NOMO-1 treated with dmso at 0.1 percent for 144 hours (cell line): ENCODE data around the gene GINS2.
A peak's percentile ranks its signal among the peaks of the same experiment; 100 is the strongest.

Source experiments
- DNase-seq: peaks from one replicate; lab custom pipeline; 2025; ENCODE audit not compliant: unreplicated experiment; lab: John Stamatoyannopoulos, UW

Gene GINS2

DNA sequence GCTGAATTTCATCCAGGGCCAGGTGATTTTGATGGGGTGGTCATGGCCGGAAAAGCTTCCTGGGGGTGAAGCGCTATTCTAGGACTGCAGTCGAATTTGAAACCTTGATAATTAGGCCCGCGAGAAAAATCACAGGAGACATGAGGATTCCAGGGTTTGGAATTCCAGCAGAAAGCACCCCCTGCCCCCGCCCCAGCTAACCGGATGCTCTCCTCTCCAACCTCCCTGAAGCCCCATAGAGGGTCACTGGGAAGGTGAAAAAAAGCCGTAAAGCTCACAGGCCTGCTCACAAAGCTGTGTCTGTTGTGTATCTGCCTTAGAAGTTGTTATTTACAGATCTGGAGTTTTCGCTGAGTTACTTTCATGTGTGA is 1.2 kb upstream of the GINS2 start:
- DNase-seq: no peak

- DNase-seq: no peak
These were observed 663 bp upstream of the GINS2 start for GRCh38 chr16:85689285-85689949.

DNA sequence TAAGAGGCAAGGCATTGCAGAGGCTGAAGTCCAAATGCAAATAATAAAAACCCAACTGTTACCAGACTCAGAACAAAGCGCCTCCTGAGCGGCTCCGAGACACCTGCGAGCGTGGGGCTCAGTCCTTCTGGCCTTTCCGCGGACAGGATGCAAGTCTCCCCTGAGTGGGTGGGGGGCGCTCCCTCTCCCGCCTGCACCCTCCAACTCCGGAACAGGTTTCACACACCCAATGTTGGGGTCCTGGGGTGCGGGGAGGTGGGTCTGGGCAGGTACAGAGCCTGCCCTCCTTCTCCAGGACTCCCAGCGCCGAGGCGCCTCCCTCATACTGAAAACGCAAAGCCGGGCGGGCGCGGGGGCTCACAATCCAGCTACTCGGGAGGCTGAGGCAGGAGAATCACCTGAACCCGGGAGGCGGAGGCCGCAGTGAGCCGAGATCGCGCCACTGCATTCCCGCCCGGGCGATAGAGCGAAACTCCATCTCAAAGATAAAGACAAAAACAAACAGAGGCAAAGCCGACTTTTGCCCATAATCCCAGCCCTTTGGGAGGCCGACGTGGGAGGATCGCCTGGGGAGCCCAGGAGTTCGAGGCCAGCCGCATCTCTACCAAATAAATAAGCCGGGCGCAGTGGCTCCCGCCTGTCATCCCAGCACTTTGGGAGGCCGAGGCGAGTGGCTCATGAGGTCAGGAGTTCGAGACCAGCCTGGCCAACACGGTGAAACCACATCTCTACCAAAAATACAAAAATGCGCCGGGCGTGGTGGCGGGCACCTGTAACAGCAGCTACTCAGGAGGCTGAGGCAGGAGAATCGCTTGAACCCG is 893 bp downstream of the GINS2 start:
- DNase-seq: no peak

- no peak for DNase-seq
These were observed 1.7 kb downstream of the GINS2 start for GRCh38 chr16:85686912-85687591.

GRCh38 chr16:85685251-85685650 is 3.5 kb downstream of the GINS2 start:
- no peak for DNase-seq

- DNase-seq: no peak
These were observed 5.4 kb downstream of the GINS2 start for GRCh38 chr16:85683363-85683762.

DNA sequence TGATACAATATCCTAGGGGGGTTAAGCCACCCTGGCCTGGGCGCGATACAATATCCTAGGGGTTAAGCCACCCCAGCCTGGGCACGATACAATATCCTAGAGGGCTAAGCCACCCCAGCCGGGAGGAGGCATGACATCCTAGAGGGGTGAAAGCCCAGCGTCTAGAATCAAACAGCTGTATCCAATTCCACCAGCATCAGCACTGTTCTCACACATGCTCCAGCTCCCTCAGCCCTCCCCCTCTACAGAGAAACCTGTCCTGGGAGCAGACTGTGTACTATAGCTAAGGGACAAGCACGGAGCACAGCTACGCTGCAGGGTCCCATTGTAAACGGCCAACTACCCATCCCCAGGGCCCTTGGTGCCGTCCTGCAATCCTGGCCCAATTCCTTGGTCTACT is 6.2 kb downstream of the GINS2 start:
- DNase-seq: no peak

GRCh38 chr16:85681255-85681654 is 7.5 kb downstream of the GINS2 start:
- DNase-seq: no peak

DNA sequence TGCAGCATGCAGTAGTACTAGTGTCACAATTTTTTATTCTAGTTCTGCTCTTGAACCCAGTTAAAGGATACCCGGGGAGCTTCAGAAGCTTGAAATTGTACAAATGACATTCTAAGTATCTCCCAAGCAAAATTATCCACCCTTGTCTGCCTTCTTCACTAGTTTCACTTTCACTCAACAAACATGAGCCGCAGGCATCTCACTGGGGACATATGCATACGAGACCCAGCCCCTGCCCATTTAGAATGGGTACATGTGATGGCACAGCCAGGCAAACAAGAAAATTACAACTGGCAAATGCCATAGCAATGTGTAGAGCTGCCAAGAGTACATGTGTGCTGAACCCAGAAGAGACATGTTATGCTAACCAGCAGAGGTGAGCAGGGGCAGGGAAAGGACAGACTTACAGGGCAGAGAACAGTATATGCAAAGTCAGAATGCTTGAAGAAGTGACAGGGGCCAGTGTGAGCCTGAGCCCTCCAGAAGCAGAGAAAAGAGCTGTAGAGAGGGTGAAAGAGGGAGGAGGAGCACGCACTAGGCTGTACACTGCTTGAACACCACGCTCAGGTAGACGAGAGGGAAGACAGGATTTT is 8.3 kb downstream of the GINS2 start:
- DNase-seq: no peak

GRCh38 chr16:85679870-85680269 is 8.9 kb downstream of the GINS2 start:
- no peak for DNase-seq

DNA sequence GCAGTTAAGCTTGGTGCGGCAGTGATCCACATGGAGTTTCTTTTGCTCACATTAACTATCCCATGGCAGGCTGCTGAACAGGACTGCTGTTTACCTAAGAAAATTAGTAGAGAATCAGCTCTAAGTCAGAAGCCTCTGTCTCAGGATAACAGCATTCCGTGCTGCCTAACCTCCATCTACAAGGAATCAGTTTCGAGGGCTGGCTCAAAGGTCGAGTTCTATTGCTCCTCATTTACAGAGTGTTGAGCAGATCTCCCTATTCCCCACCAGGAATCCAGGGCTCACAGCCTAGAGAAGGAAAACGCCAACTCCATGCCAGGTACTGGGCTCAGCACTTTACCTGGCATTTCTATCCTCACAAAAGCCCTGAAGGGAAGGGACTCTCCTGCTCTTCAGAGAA is 9.9 kb downstream of the GINS2 start:
- no peak for DNase-seq

GRCh38 chr16:85678016-85678415 is 10.7 kb downstream of the GINS2 start:
- no peak for DNase-seq

DNA sequence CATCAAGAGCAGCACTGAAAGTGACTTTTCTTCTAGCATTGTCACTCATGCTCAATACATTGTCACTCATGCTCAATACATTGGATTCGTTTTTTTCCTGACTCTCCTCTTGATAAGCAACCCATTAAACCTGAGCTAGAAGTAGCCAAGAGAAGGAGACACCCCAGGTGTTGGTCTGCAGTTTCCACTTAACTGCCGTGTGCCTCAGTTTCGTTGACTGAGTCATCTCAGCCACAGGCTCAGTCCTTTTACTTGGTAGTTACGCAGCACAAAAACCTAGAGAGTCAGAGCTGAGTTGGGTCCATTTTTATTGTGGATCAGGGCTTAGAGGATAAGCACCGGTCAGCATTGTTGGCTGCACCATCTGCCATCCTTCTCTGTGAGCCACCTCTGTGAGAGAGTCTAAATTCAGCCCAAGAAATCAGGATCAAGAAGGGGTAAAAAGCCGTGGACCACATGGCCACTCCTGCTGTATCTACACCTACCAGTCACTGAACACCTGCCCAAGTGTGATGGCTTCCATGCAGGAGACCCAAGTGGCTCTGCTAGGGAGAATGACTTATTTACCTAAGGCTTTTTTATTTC is 11.3 kb downstream of the GINS2 start:
- DNase-seq: no peak

- no peak for DNase-seq
These were observed 12.3 kb downstream of the GINS2 start for GRCh38 chr16:85676466-85676865.

DNA sequence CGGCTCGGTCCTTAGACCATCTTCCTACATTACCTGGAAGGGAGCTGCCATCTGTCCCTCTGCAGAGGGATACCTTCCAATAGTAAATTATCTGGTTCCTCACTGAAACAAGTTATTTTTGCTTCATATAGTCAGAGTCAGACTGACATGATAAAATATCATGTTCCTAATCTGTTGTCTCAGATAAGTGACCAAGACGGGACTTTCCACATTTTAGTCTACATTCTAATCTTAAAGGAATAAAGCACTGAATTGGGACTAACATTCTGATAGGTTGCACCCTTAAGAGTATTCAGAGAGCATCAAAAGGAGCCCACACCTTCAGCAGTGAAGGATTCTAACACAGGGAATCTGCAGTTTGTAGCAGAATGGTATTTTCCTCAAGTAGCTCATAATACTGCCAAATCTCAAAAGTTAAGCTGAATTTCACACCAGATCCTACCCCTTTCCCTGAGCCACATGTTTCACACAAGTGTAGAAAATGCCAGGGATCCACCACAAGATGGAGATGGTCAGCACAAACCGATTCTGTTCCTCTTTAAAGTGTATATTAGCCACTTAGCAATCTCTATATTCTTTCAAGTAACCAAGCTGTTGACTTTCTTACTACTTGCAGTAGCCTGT is 13.4 kb downstream of the GINS2 start:
- peak; percentile 20 for DNase-seq

GRCh38 chr16:85674828-85675227 is 13.9 kb downstream of the GINS2 start:
- DNase-seq: no peak

DNA sequence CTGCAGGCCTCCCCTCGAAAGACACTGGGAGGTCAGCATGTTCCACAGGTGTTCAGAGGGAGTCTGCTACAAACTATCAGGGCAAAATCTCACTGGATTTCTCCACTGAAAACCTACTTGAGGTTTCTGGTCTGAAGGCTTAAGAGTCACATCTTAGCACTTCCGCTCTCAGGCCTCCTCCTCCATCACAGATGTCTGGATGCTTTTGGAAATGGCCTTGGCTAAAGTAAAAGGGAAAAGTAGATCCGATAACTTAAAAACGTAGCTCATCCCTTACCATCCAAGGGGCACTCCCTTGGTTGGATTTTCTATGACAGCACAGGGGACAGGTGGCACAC is 14.4 kb downstream of the GINS2 start:
- DNase-seq: no peak

- no peak for DNase-seq
These were observed 15.0 kb downstream of the GINS2 start for GRCh38 chr16:85673529-85674417.

DNA sequence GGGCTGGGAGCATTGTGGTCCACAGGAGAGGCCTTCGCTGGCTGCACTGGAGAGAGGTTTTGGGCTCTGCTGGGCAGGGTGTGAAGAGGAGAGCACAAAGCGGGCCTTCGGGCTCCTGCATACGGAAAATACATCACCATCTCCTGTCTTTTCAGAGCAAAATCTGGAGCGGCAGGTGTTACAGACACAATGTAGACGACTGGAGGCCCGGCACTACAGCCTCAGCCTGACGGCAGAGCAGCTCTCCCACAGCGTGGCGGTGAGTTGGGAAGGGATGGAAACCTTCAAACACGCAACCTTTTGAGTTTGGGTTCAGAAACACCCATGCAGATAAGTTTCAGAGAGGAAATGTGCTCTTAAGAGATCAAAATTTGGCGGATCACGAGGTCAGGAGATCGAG is 17.9 kb downstream of the GINS2 start:
- no peak for DNase-seq
